GM19351 (cell line): ENCODE data around the gene CH25H.

ENCODE experiments used
- ATAC-seq: cut with Tn5 transposase; IDR thresholded peaks from one replicate; pipeline ENCODE4 v1.9.1; 2021; ENCODE audit warnings: mild to moderate bottlenecking, moderate library complexity; ENCODE audit not compliant: unreplicated experiment

The CH25H gene

DNA sequence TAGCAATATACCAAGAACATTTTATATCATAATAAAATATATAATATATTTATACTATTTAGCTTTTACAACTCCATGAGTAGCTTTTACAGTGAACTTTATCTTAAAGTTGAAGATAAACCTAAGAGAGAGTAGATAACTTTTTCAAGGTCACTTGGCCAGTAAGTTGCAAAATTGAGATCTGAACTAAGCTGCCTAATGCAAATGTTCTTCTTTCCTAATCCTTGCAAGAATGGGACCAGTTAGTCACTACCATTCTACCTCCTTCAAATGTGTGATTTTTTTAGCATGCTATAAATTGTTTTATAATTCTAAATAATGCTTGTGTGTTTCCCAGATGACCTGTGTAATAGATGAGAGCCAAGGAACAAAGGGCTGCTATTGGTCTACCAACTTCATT, 47.8 kb downstream of the CH25H start:
- no peak for ATAC-seq

GRCh38 chr10:89158446-89158845, 48.7 kb downstream of the CH25H start:
- ATAC-seq: no peak

GRCh38 chr10:89156161-89156835, 50.8 kb downstream of the CH25H start:
- ATAC-seq: no peak
